Immature natural killer cell (primary cell): ENCODE data around the gene PPP6R1. TPM values are rescaled to one million over a fixed set of nuclear protein-coding genes. Genes with fewer than 3 reads are reported as not detected.
A peak's percentile ranks its signal among the peaks of the same experiment; 100 is the strongest.
"Not testable (repeated sequence)": the region's sequence is repeated elsewhere in the genome, so short reads cannot be mapped to it uniquely, and the experiment has no call there.

Experiments used
- DNase-seq, 3 donors: peaks; one replicate each; pipeline ENCODE4 v3.0.0; 2022; ENCODE audit warnings: mixed read lengths in 1 of 3
- H3K27ac Mint-ChIP-seq, 6 donors: one replicate each; pipeline ENCODE4 v1.8.0; 2020; ENCODE audit warnings: mixed read lengths in 6 of 6, mild to moderate bottlenecking in 5 of 6, inconsistent platforms in 4 of 6, moderate library complexity in 3 of 6
- H3K27me3 Mint-ChIP-seq, 3 donors: one replicate each; pipeline ENCODE4 v1.8.0; 2020 to 2021; ENCODE audit warnings: low read depth in 3 of 3, mild to moderate bottlenecking in 3 of 3, mixed read lengths in 3 of 3, moderate library complexity in 3 of 3, inconsistent platforms in 1 of 3
- H3K36me3 Mint-ChIP-seq, 3 donors: one replicate each; pipeline ENCODE4 v1.8.0; 2020; ENCODE audit warnings: mixed read lengths in 3 of 3, inconsistent platforms in 2 of 3, mild to moderate bottlenecking in 2 of 3
- H3K4me1 Mint-ChIP-seq, 2 donors: one replicate each; pipeline ENCODE4 v1.8.0; 2020; ENCODE audit warnings: inconsistent platforms in 2 of 2, mild to moderate bottlenecking in 2 of 2, mixed read lengths in 2 of 2, moderate library complexity in 1 of 2
- H3K4me3 Mint-ChIP-seq, 5 donors: one replicate each; pipeline ENCODE4 v1.8.0; 2020; ENCODE audit warnings: mild to moderate bottlenecking in 5 of 5, mixed read lengths in 5 of 5, inconsistent platforms in 3 of 5, moderate library complexity in 3 of 5
- H3K9me3 Mint-ChIP-seq, 6 donors: one replicate each; pipeline ENCODE4 v1.8.0; 2020; ENCODE audit warnings: mild to moderate bottlenecking in 6 of 6, mixed read lengths in 6 of 6, inconsistent platforms in 4 of 6, moderate library complexity in 3 of 6
- polyA plus RNA-seq, 3 donors: library from polyadenylated mRNA; unstranded; fragments of 300-500 nt; fragmentation: Illumina TruSeq; gene quantifications; one replicate each; pipeline ENCODE4 v1.2.3, GENCODE V29; 2021

The PPP6R1 gene
- polyA plus RNA-seq, 3 donors from 2014 or later, result 43.1 to 123 (median 47.9) TPM

DNA sequence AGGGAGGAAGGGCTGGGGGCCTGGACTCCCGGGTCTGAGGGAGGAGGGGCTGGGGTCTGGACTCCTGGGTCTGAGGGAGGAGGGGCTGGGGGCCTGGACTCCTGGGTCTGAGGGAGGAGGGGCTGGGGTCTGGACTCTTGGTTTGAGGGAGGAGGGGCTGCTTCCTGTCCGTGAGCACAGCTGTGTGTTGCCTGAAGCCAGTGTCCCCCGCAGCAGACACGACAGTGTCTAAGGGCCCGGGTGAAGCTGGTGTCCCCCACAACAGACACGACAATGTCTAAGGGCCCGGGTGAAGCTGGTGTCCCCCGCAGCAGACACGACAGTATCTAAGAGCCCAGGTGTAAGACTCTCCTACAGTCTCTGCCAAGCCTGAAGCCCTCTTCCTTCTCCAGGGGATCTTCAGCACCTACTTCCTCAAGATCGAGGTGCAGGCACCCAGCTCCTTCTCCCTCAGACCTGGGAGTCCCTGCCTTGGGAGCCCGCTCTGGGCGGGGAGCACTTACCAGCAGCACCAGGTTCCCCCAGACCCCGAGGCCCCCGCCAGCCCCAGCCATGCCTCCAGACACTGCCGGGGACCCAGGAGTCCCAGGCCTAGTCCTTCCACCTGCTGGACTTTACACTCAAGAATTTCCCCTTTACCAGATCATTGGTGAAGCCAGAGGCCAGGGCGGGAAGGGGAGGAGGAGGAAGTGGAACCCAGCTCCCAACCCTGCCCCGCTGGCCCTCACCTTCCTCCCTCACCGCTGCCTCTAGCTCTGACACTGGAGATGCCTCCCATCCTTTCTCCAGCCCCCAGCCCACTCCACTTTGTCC lies 49.7 kb downstream of the PPP6R1 start, which contains the start of gene PTPRH:
TSS of gene PTPRH (minus strand) at position 622 of the 813 bp plus-strand sequence. CDS start at position 554, 68 bp downstream.
- peaks cover 0 to 4% (median 3%) of the 10 kb centered on the region in 3 donors for H3K36me3 Mint-ChIP-seq
- peaks cover 0 to 5% (median 3%) of the 10 kb centered on the region in 6 donors for H3K9me3 Mint-ChIP-seq
- DNase-seq, result no peak
- peaks cover 4 to 6% of the 10 kb centered on the region in 2 donors for H3K4me1 Mint-ChIP-seq
- peaks cover 1 to 9% (median 4%) of the 10 kb centered on the region in 3 donors for H3K27me3 Mint-ChIP-seq
- H3K4me3 Mint-ChIP-seq, result no peak within 1 kb of the TSS
- H3K27ac Mint-ChIP-seq, result no peak within 1 kb of the TSS

DNA sequence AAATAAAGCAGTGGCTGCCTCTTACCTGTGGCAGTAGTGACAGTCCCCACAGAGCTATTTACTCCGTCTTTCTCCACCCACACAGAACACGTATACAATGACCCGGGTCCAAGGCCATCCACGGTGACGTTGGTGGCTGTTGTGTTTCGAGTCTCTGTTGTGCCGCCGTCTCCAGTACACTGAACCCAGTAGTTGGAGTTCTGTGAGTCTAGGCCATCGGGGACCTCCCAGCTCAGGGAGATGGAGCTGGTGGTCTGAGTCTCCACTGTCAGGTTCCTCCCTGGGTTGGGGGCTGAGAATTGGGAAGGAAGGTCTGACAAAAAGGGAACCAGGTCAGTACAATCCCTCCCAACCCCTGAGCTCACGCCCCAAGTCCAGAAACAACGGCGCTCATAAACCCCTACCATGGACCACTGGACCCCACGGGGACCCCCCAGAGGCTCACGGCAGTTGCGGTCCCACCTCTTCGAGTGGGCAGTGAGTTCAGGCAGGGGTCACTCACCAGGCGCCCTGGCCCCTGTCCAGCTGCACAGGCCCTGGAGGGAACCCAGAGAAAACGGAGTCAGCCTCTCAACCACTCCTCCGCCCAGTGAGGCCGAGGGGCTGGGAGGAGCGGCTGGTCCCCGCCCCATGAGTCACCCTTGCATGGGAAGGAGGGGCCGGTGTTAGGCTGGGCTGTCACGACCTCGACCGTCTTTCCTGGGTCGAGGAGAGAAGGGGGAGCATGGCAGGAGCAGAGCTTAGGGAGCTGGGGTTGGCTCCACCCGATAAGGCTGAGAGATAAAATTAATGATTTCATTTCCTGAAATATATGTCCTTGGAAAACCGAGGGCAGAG lies 51.9 kb downstream of the PPP6R1 start:
- peaks cover 4 to 6% of the 10 kb centered on the region in 2 donors for H3K4me1 Mint-ChIP-seq
- peak overlapping the region in 1 of 5 donors; percentile 43 for H3K4me3 Mint-ChIP-seq
- peak in 1 of 3 donors; percentile 20 for DNase-seq
- H3K36me3 Mint-ChIP-seq, result no peaks in the 10 kb centered on the region
- peaks cover 6 to 8% (median 8%) of the 10 kb centered on the region in 3 donors for H3K27me3 Mint-ChIP-seq
- peak overlapping the region in 1 of 6 donors; percentile 47 for H3K27ac Mint-ChIP-seq
- no peaks in the 10 kb centered on the region for H3K9me3 Mint-ChIP-seq

DNA sequence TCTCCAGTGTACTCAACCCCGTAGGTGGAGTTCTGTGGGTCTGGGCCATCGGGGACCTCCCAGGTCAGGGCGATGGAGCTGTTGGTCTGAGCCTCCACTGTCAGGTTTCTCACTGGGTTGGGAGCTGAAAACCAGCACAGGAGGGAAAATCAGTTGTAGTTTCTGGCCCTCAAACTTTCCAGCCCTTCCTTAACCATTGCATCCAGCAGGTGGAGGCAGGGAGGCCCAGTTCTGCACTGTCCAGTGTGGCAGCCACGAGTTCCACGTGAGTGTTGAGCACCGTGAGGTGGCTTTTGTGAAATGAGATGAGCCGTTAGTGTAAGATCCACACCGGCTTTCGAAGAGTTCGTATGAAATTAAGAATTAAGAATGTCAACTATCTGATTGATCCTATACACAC lies 56.6 kb downstream of the PPP6R1 start:
- not testable (repeated sequence) for H3K9me3 Mint-ChIP-seq, H3K27ac Mint-ChIP-seq, H3K4me3 Mint-ChIP-seq, H3K4me1 Mint-ChIP-seq, H3K36me3 Mint-ChIP-seq
- DNase-seq, result peak in 1 of 3 donors; percentile 21
- H3K27me3 Mint-ChIP-seq, result peaks cover 6 to 12% (median 6%) of the 10 kb centered on the region in 3 donors

DNA sequence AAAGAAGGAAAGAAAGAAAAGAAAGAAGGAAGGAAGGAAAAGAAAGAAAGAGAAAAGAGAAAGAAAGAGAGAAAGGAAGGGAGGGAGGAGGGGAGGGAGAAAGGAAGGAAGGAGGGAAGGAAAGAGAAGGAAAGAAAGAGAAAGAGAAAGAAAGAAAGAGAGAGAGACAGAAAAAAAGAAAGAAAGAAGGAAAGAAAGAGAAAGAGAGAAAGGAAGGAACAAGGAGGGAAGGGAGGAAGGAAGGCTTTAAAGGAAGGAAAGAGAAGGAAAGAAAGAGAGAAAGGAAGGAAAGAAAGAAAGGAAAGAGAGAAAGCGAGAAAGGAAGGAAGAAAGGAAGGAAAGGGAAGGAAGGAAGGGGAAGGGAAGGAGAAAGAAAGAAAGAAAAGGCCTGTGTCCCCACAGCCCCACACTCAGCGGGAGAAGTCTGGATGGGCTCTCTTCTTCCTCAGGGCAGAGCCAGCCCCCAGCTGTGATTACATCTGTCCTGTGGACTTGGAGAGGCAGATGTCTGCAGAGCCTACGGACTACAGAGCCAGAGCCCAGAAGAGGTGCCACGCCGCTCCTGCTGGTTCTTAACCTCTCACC lies 59.1 kb downstream of the PPP6R1 start:
- no peaks in the 10 kb centered on the region for H3K36me3 Mint-ChIP-seq
- DNase-seq, result no peak
- no peak overlapping the region for H3K27ac Mint-ChIP-seq
- no peak overlapping the region for H3K4me3 Mint-ChIP-seq
- H3K4me1 Mint-ChIP-seq, result no peaks in the 10 kb centered on the region
- H3K9me3 Mint-ChIP-seq, result no peaks in the 10 kb centered on the region
- H3K27me3 Mint-ChIP-seq, result peaks cover 6 to 9% (median 8%) of the 10 kb centered on the region in 3 donors

DNA sequence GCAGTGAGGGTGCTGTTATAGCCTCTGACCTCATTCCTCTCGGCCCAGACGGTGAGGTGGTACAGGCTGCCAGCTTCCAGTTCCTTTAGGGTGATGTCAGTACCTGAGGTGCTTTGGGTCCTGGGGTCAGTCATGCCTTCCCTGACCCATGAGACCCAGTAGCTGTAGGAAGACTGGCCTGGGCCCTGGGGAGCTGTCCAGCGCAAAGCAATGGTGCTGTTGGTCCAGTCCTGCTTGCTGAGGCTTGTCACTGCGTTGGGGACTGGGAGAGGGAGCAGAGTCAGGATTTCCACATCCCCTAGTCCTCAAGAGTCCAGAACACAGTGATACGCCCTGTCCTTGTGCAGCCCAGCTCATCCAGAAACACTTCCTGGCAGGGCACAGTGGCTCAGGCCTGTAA lies 60.2 kb downstream of the PPP6R1 start:
- Mint-ChIP-seq H3K27ac (no peak overlapping the region), H3K9me3 (no peaks in the 10 kb centered on the region), H3K27me3 (peaks cover 4 to 10% (median 5%) of the 10 kb centered on the region in 3 donors), H3K36me3 (no peaks in the 10 kb centered on the region), H3K4me1 (no peaks in the 10 kb centered on the region), H3K4me3 (no peak overlapping the region)
- no peak for DNase-seq

DNA sequence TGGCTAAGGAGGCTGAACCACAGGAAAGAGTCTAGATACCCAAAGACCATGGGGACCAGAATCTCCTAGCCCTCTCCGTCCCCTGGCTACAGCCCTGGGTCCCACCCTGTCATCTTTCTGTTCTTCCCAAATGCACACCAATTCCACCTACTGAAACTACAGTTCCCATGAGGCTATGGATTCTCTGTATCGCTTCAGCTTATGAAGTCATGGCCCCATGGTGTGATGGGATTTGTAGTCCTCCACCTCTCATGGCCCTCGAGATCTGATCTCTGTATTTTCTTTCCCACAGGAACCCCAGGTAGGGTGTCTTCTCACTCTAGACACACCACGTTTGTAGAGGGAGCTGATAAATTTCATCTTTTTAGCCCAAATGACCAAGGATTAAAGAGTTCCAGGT lies 61.3 kb downstream of the PPP6R1 start:
- DNase-seq, result no peak
- Mint-ChIP-seq H3K4me3 (no peak overlapping the region), H3K36me3 (no peaks in the 10 kb centered on the region), H3K27ac (no peak overlapping the region), H3K9me3 (no peaks in the 10 kb centered on the region), H3K4me1 (no peaks in the 10 kb centered on the region), H3K27me3 (peaks cover 2 to 9% (median 7%) of the 10 kb centered on the region in 3 donors)

DNA sequence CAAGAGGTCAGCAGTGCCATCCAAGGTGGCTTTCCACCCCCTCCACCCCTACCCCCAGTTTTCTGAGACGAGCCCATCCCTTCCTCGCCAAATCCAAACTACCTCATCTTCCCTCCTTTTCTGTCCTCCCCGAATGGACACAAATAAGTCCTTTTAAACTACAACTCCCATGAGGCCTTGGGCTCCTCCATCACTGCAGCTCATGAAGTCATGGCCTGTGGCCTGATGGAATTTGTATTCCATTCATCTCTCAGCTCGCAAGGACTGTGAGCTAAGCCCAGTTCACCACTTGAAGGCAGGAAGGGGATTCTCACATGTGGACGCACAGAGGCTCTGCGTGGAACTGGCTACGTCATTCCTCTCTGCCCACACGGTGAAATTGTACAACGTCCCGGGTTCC lies 62.0 kb downstream of the PPP6R1 start:
- Mint-ChIP-seq H3K36me3 (no peaks in the 10 kb centered on the region), H3K9me3 (no peaks in the 10 kb centered on the region), H3K27me3 (peaks cover 0 to 7% (median 4%) of the 10 kb centered on the region in 3 donors), H3K4me3 (no peak overlapping the region), H3K4me1 (no peaks in the 10 kb centered on the region), H3K27ac (no peak overlapping the region)
- DNase-seq, result no peak

DNA sequence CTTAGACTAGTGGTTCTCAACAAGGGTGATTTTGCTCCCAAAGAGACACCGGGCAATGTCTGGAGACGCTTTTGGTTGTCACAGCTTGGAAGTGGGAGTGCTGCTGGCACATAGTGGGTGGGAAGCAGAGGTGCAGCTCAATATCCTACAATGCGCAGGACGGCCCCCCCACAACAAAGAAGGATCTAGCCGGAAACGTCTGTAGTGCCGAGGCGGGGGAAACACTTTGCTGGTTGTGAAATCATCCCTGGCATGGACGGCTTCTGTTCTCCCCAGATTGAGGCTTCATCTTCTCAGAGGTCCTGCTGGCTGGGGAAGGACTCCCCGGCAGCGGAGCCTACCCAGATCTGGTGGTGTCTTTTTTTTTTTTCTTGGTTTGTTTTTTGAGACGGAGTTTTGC lies 65.3 kb downstream of the PPP6R1 start:
- Mint-ChIP-seq H3K4me3 (no peak overlapping the region), H3K9me3 (no peaks in the 10 kb centered on the region), H3K27me3 (peaks cover 0 to 4% (median 3%) of the 10 kb centered on the region in 3 donors), H3K27ac (no peak overlapping the region), H3K4me1 (peaks cover 0 to 2% of the 10 kb centered on the region in 2 donors), H3K36me3 (no peaks in the 10 kb centered on the region)
- DNase-seq, result no peak

DNA sequence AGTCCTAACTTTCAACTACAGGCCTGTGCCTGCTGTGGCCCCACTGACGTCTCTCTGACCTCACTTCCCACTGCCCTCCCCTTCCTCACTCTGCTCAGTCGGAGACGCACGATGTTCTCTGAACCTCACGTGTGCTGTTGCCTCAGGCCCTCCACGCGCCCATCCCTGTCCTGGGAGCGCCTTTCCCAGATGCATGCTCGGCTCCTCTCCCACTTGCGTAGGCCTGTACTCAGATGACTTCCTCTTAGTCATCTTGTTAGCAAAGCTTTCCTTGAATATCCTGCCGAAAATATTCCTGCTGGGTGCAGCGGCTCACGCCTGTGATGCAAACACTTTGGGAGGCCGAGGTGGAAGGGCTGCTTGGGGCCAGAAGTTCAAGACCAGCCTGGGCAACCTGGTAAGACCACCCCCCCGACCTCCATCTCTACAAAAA lies 69.4 kb downstream of the PPP6R1 start:
- peaks cover 0 to 3% of the 10 kb centered on the region in 2 donors for H3K4me1 Mint-ChIP-seq
- H3K4me3 Mint-ChIP-seq, result no peak overlapping the region
- no peaks in the 10 kb centered on the region for H3K9me3 Mint-ChIP-seq
- no peak for DNase-seq
- peaks cover 0 to 6% (median 5%) of the 10 kb centered on the region in 3 donors for H3K27me3 Mint-ChIP-seq
- no peaks in the 10 kb centered on the region for H3K36me3 Mint-ChIP-seq
- H3K27ac Mint-ChIP-seq, result no peak overlapping the region

DNA sequence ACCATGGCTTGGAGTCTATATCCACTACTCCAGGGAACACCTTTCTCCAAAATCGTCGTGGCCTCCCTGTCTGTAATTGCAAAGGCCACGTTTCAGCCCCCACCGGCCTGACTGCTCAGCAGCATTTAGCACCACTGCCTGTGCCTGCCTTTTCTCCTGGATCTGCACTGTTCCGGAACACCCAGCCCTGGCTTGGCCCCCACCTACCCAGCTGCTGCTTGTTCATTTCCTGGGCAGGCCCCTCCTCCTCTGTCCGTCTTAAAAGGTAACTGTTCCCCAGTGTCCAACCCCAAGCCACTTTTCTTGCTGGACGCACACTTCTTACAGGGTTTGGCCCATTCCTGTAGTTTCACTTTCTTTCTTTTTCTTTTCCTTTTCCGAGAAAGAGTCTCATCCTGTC lies 70.2 kb downstream of the PPP6R1 start:
- Mint-ChIP-seq H3K36me3 (no peaks in the 10 kb centered on the region), H3K27ac (peak overlapping the region in 1 of 6 donors; percentile 16), H3K9me3 (no peaks in the 10 kb centered on the region), H3K27me3 (peaks cover 0 to 7% (median 3%) of the 10 kb centered on the region in 3 donors), H3K4me1 (peaks cover 0 to 3% of the 10 kb centered on the region in 2 donors), H3K4me3 (peak overlapping the region in 1 of 5 donors; percentile 27)
- no peak for DNase-seq

DNA sequence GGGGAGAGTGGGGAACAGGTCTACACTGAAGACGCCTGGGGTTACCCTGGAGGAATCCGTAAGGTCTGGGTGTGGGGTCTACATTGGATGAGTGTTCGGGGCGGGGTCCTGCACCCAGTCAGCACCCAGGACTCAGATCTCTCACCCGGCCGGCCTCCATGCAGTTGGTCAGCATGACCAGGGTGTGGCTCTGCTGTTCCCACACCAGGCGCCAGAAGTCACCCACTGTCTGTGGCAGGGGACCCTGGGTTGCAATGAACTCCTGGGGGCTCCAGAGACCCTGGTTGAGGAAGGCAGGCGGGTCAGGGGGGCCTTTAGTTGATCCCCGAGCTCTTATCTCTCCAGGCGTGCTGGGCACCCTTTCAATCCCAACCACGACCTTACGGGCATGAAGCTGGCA lies 72.7 kb downstream of the PPP6R1 start:
- Mint-ChIP-seq H3K4me3 (no peak overlapping the region), H3K27me3 (peaks cover 2 to 17% (median 8%) of the 10 kb centered on the region in 3 donors), H3K4me1 (peaks cover 0 to 3% of the 10 kb centered on the region in 2 donors), H3K9me3 (no peaks in the 10 kb centered on the region), H3K27ac (no peak overlapping the region), H3K36me3 (no peaks in the 10 kb centered on the region)
- no peak for DNase-seq

DNA sequence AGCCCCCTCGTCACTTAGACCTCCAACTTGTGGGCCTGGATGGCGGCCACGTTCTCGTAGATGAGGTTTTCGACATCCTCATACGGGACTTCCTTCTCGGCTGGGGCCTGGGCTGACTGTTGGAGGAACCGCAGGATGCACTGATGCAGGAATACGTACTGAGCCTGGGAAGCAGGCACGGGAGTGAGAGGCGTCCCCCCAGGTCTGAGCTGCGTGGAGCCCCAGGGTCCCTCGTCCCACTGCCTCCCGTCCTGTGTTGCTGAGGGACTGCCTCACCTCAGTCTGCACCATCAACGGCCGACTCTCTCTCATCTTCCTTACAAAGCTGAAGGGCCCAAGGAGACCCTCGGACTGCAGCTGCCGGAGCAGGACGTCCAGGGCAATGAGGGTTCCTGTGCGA lies 77.1 kb downstream of the PPP6R1 start:
- DNase-seq, result no peak
- peaks cover 17 to 21% of the 10 kb centered on the region in 2 donors for H3K4me1 Mint-ChIP-seq
- no peak overlapping the region for H3K27ac Mint-ChIP-seq

More for the DNA sequence above, 77.1 kb downstream of the PPP6R1 start:
- no peaks in the 10 kb centered on the region for H3K36me3 Mint-ChIP-seq
- peaks cover 21 to 48% (median 23%) of the 10 kb centered on the region in 3 donors for H3K27me3 Mint-ChIP-seq
- peaks cover 0 to 4% (median 0%) of the 10 kb centered on the region in 6 donors for H3K9me3 Mint-ChIP-seq
- H3K4me3 Mint-ChIP-seq, result no peak overlapping the region
